ENCODE data around the gene NRP2. TPM values are rescaled to one million over a fixed set of nuclear protein-coding genes. Genes with fewer than 3 reads are reported as not detected.

NRP2 gene
- total and polyA plus RNA-seq, 2 of the 13 experiments (the other 11 are each of a cell fraction or from before 2014, with no cell fraction given): 0.65 to 1.4 TPM

- no peak for TF ChIP-seq ZHX2 (IDR thresholded peaks at IDR 0.05; ENCODE audit: low read depth)
- no peak for TF ChIP-seq ZHX2 (CRISPR knock-in tag; IDR thresholded peaks at IDR 0.05; ENCODE audit: borderline replicate concordance)
- no peak for TF ChIP-seq MED8 (CRISPR knock-in tag; IDR thresholded peaks at IDR 0.05; ENCODE audit: insufficient replicate concordance)
- no peak for TF ChIP-seq ZBTB43 (CRISPR knock-in tag; conservative IDR thresholded peaks at IDR 0.05)
- TF ChIP-seq ZBTB33 (CRISPR knock-in tag; IDR thresholded peaks at IDR 0.05): no peak
- no peak for TF ChIP-seq SOX6 (IDR thresholded peaks at IDR 0.05)
- TF ChIP-seq SOX6 (CRISPR knock-in tag; IDR thresholded peaks at IDR 0.05): peak; percentile 39
- no peak for TF ChIP-seq ZNF784 (CRISPR knock-in tag; IDR thresholded peaks at IDR 0.05; ENCODE audit: borderline replicate concordance)
- TF ChIP-seq NR2C2 (CRISPR knock-in tag; IDR thresholded peaks at IDR 0.05; ENCODE audit: borderline replicate concordance): peak; percentile 46; the same call in 1 of the 2 replicates
- no peak for TF ChIP-seq KLF15 (CRISPR knock-in tag; IDR thresholded peaks at IDR 0.05; ENCODE audit: borderline replicate concordance)
- peak; percentile 12 for TF ChIP-seq TEAD3 (CRISPR knock-in tag; optimal IDR thresholded peaks at IDR 0.05; ENCODE audit: borderline replicate concordance)
- no peak for TF ChIP-seq GPN1 (CRISPR knock-in tag; IDR thresholded peaks at IDR 0.05; ENCODE audit: borderline replicate concordance)
- TF ChIP-seq ZNF780A (CRISPR knock-in tag; IDR thresholded peaks at IDR 0.05): no peak
- no peak for TF ChIP-seq PLSCR1 (CRISPR knock-in tag; IDR thresholded peaks at IDR 0.05; ENCODE audit: borderline replicate concordance)
- no peak for TF ChIP-seq SMAD9 (CRISPR knock-in tag; IDR thresholded peaks at IDR 0.05)
- TF ChIP-seq GABPA (IDR thresholded peaks at IDR 0.05; ENCODE audit: low read depth, low read length): no peak
- 0 out of 2 replicates have a peak, but pooled peaks have one; percentile 42 for TF ChIP-seq GABPA (CRISPR knock-in tag; IDR thresholded peaks at IDR 0.05; ENCODE audit: low read depth)
- TF ChIP-seq ZNF737 (CRISPR knock-in tag; IDR thresholded peaks at IDR 0.05; ENCODE audit: borderline replicate concordance): no peak
- TF ChIP-seq ZNF121 (CRISPR knock-in tag; IDR thresholded peaks at IDR 0.05): no peak
These were observed 124.0 kb downstream of the NRP2 start (continued) for GRCh38 chr2:205806143-205806905.
